H54 (cell line): Measurements from ENCODE around the gene KLRC2.
"Not testable (repeated sequence)": the region's sequence is repeated elsewhere in the genome, so short reads cannot be mapped to it uniquely, and the experiment has no call there.

ENCODE experiments used
- DNase-seq: peaks from one replicate; pipeline ENCODE4 v3.0.0; 2011; ENCODE audit warnings: low spot score, mixed read lengths; ENCODE audit not compliant: insufficient read length
- FAIRE-seq: peaks from 3 replicates; lab custom pipeline; 2011; peaks lifted over from hg19 to GRCh38; lab: Jason Lieb, UNC
- POLR2A ChIP-seq: IDR thresholded peaks from 2 replicates; pipeline ENCODE4 v1.6.1; 2011; ENCODE audit warnings: low read depth, mild to moderate bottlenecking, low read length

The KLRC2 gene

GRCh38 chr12:10388624-10389413 is 47.0 kb downstream of the KLRC2 start:
- FAIRE-seq (no peak), DNase-seq (no peak)
- no peak for TF ChIP-seq POLR2A

GRCh38 chr12:10387498-10387897 is 48.3 kb downstream of the KLRC2 start:
- DNase-seq, FAIRE-seq: not testable (repeated sequence)

- peak; percentile 6 for FAIRE-seq
- TF ChIP-seq POLR2A = no peak
These were observed 49.0 kb downstream of the KLRC2 start for GRCh38 chr12:10386857-10387256.

GRCh38 chr12:10385166-10385613 is 50.6 kb downstream of the KLRC2 start:
- FAIRE-seq (no peak), DNase-seq (no peak)
- TF ChIP-seq POLR2A = no peak

More at GRCh38 chr12:10386857-10387256, 49.0 kb downstream of the KLRC2 start:
- DNase-seq = no peak

- DNase-seq (no peak), FAIRE-seq (no peak)
- TF ChIP-seq POLR2A = no peak
These were observed 51.6 kb downstream of the KLRC2 start for GRCh38 chr12:10384191-10384590.

- no peak for TF ChIP-seq POLR2A
- FAIRE-seq (no peak), DNase-seq (no peak)
These were observed 53.7 kb downstream of the KLRC2 start for GRCh38 chr12:10381928-10382628.
